Measurements from ENCODE around the gene PCCA.

GRCh38 chr13:100513987-100514670 is 425.2 kb downstream of the PCCA start:
- TF ChIP-seq, protein P1, sequence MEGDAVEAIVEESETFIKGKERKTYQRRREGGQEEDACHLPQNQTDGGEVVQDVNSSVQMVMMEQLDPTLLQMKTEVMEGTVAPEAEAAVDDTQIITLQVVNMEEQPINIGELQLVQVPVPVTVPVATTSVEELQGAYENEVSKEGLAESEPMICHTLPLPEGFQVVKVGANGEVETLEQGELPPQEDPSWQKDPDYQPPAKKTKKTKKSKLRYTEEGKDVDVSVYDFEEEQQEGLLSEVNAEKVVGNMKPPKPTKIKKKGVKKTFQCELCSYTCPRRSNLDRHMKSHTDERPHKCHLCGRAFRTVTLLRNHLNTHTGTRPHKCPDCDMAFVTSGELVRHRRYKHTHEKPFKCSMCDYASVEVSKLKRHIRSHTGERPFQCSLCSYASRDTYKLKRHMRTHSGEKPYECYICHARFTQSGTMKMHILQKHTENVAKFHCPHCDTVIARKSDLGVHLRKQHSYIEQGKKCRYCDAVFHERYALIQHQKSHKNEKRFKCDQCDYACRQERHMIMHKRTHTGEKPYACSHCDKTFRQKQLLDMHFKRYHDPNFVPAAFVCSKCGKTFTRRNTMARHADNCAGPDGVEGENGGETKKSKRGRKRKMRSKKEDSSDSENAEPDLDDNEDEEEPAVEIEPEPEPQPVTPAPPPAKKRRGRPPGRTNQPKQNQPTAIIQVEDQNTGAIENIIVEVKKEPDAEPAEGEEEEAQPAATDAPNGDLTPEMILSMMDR (IDR thresholded peaks at IDR 0.05), result no peak
- no peak for TF ChIP-seq POLR2A (IDR thresholded peaks at IDR 0.05)
- TF ChIP-seq POLR2AphosphoS5 (IDR thresholded peaks at IDR 0.05), result peak; percentile 30

All from prostate gland (tissue), 2 donors.